GM19035 (cell line): ENCODE data around the gene ANO3.
"Not testable (repeated sequence)": the region's sequence is repeated elsewhere in the genome, so short reads cannot be mapped to it uniquely, and the experiment has no call there.

ENCODE experiments used
- ATAC-seq: cut with Tn5 transposase; IDR thresholded peaks from one replicate; pipeline ENCODE4 v1.9.1; 2021; ENCODE audit not compliant: unreplicated experiment

The ANO3 gene

GRCh38 chr11:26571861-26572654 lies 240.1 kb downstream of the ANO3 start, which contains the start of gene MUC15:
MUC15 (minus strand) TSS chr11:26572263; CDS start chr11:26567094, 5,169 bp downstream.
- ATAC-seq: no peak

- ATAC-seq: no peak
Observed at GRCh38 chr11:26572770-26573402, 241.0 kb downstream of the ANO3 start.

GRCh38 chr11:26573896-26574295 lies 242.0 kb downstream of the ANO3 start:
- ATAC-seq: no peak

GRCh38 chr11:26575946-26576345 lies 244.0 kb downstream of the ANO3 start:
- ATAC-seq: no peak

GRCh38 chr11:26578998-26579661 lies 247.2 kb downstream of the ANO3 start:
- ATAC-seq: no peak

- ATAC-seq: no peak
Observed at GRCh38 chr11:26579683-26580082, 247.8 kb downstream of the ANO3 start.

GRCh38 chr11:26580929-26581328 lies 249.0 kb downstream of the ANO3 start:
- no peak for ATAC-seq

GRCh38 chr11:26583550-26583949 lies 251.6 kb downstream of the ANO3 start:
- ATAC-seq: no peak

GRCh38 chr11:26584818-26585217 lies 252.9 kb downstream of the ANO3 start:
- ATAC-seq: no peak

GRCh38 chr11:26587073-26587472 lies 255.1 kb downstream of the ANO3 start:
- ATAC-seq: no peak

GRCh38 chr11:26593691-26594090 lies 261.8 kb downstream of the ANO3 start:
- ATAC-seq: no peak

GRCh38 chr11:26595207-26595865 lies 263.4 kb downstream of the ANO3 start:
- not testable (repeated sequence) for ATAC-seq

- not testable (repeated sequence) for ATAC-seq
Observed at GRCh38 chr11:26597049-26597689, 265.2 kb downstream of the ANO3 start.

GRCh38 chr11:26597899-26598298 lies 266.0 kb downstream of the ANO3 start:
- no peak for ATAC-seq

- no peak for ATAC-seq
Observed at GRCh38 chr11:26599425-26599824, 267.5 kb downstream of the ANO3 start.

GRCh38 chr11:26599876-26600434 lies 268.0 kb downstream of the ANO3 start:
- ATAC-seq: no peak

- ATAC-seq: peak; percentile 74
Observed at GRCh38 chr11:26607725-26608506, 276.0 kb downstream of the ANO3 start.

GRCh38 chr11:26608507-26609146 lies 276.7 kb downstream of the ANO3 start:
- ATAC-seq: peak; percentile 40

GRCh38 chr11:26613759-26614158 lies 281.8 kb downstream of the ANO3 start:
- no peak for ATAC-seq
